SW480 (cell line): Measurements from ENCODE around the gene LMF1.
A peak's percentile ranks its signal among the peaks of the same experiment; 100 is the strongest.

Experiments used
- DNase-seq: peaks from one replicate; pipeline ENCODE4 v3.0.0-alpha.2; 2016; ENCODE audit warnings: low spot score

The LMF1 gene

GRCh38 chr16:879461-879861 is 91.3 kb downstream of the LMF1 start:
- no peak for DNase-seq

- no peak for DNase-seq
Observed at GRCh38 chr16:878886-879285, 91.9 kb downstream of the LMF1 start.

GRCh38 chr16:878072-878784 is 92.6 kb downstream of the LMF1 start:
- peak; percentile 44 for DNase-seq

- DNase-seq, result no peak
Observed at GRCh38 chr16:877242-878071, 93.3 kb downstream of the LMF1 start.

- no peak for DNase-seq
Observed at GRCh38 chr16:876523-877241, 94.1 kb downstream of the LMF1 start.

- no peak for DNase-seq
Observed at GRCh38 chr16:876041-876335, 94.8 kb downstream of the LMF1 start.

GRCh38 chr16:875182-876040 is 95.4 kb downstream of the LMF1 start:
- no peak for DNase-seq

- DNase-seq, result no peak
Observed at GRCh38 chr16:874366-875181, 96.2 kb downstream of the LMF1 start.

GRCh38 chr16:873889-874288 is 96.9 kb downstream of the LMF1 start:
- DNase-seq, result no peak

GRCh38 chr16:873243-873661 is 97.5 kb downstream of the LMF1 start:
- DNase-seq, result no peak

GRCh38 chr16:872436-873242 is 98.1 kb downstream of the LMF1 start:
- no peak for DNase-seq

GRCh38 chr16:871562-872345 is 99.0 kb downstream of the LMF1 start:
- DNase-seq, result no peak

GRCh38 chr16:870856-871561 is 99.8 kb downstream of the LMF1 start:
- no peak for DNase-seq

- DNase-seq, result no peak
Observed at GRCh38 chr16:869823-870641, 100.8 kb downstream of the LMF1 start.

- DNase-seq, result no peak
Observed at GRCh38 chr16:868846-869822, 101.7 kb downstream of the LMF1 start.

GRCh38 chr16:868386-868755 is 102.4 kb downstream of the LMF1 start:
- DNase-seq, result no peak
